Spleen (tissue), 7 donors: ENCODE data around the gene CHST8.

ENCODE experiments used
- POLR2A ChIP-seq, 3 donors: fragments of 450-650 bp; IDR thresholded peaks; one replicate each; pipeline ENCODE4 v1.5.1; 2017; ENCODE audit warnings: antibody characterized with exemption in 3 of 3, mild to moderate bottlenecking in 1 of 3
- POLR2AphosphoS5 ChIP-seq, 3 donors: sonication (generic); formaldehyde crosslinking; IDR thresholded peaks; one replicate each; pipeline ENCODE4 v1.5.1; 2017; ENCODE audit warnings: antibody characterized with exemption in 3 of 3
- TF ChIP-seq, protein P1 (sequence below), 11 experiments: fragments of 200-600 bp in 7 of 11; fragments of 450-650 bp in 4 of 11; sonication (generic) in 4 of 11; IDR thresholded peaks in 8 of 11; conservative IDR thresholded peaks in 3 of 11; 1 replicate in 7 of 11; 2 replicates in 4 of 11; pipeline versions ENCODE4 v1.4.0 to v1.8.0; 2016 to 2021; ENCODE audit warnings: antibody characterized with exemption in 11 of 11, inconsistent platforms in 4 of 11, mild to moderate bottlenecking in 1 of 11
- donor health status: DM: no; HTN: no; CAD: no; lungs with moderate emphysema.
- donor health status: DM: no; HTN: no; CAD: no.
- donor health status: DM: no; HTN: no; CAD: no.

DNA sequence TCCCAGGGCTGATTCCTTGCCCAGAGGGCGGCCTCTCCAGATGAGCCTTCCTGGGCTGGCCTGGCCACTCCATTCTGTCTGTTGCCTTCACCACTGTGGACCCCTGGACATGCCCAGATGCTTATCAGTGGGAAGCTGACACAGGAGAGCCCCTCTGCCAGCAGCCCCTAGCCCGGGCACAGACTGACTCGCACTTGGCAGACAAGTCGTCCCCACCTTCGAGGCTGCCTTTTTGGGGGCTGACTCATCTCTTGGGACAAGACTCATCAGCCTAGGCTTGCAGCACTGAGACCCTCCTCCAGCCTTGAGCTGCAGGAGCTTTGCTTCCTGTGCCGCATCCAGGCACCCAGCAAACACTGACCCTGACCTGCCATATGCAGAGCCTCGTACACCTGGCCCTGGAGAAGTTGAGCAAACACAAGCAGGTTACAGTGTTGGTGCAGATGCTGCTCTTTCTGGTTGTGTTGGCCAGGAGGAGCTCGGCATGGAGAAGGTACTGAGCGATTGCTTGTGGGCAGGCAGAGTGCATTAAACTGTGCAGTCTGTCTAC is 8.1 kb downstream of the CHST8 start:
- TF ChIP-seq POLR2A (IDR thresholded peaks at IDR 0.05), result no peak
- TF ChIP-seq, protein P1, sequence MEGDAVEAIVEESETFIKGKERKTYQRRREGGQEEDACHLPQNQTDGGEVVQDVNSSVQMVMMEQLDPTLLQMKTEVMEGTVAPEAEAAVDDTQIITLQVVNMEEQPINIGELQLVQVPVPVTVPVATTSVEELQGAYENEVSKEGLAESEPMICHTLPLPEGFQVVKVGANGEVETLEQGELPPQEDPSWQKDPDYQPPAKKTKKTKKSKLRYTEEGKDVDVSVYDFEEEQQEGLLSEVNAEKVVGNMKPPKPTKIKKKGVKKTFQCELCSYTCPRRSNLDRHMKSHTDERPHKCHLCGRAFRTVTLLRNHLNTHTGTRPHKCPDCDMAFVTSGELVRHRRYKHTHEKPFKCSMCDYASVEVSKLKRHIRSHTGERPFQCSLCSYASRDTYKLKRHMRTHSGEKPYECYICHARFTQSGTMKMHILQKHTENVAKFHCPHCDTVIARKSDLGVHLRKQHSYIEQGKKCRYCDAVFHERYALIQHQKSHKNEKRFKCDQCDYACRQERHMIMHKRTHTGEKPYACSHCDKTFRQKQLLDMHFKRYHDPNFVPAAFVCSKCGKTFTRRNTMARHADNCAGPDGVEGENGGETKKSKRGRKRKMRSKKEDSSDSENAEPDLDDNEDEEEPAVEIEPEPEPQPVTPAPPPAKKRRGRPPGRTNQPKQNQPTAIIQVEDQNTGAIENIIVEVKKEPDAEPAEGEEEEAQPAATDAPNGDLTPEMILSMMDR (IDR thresholded peaks at IDR 0.05 in 8 of 11, conservative IDR thresholded peaks at IDR 0.05 in 3 of 11), result no peak
- no peak for TF ChIP-seq POLR2AphosphoS5 (IDR thresholded peaks at IDR 0.05)
